H9 (cell line): ENCODE data around the gene TBC1D28. TPM values are rescaled to one million over a fixed set of nuclear protein-coding genes. Genes with fewer than 3 reads are reported as not detected.
"Not testable (repeated sequence)": the region's sequence is repeated elsewhere in the genome, so short reads cannot be mapped to it uniquely, and the experiment has no call there.

Source experiments
- DNase-seq: peaks from one replicate; pipeline ENCODE4 v3.0.0-alpha.2; 2017
- H2AFZ ChIP-seq: one replicate; pipeline ENCODE4 v1.6.1; 2013; ENCODE audit warnings: mild to moderate bottlenecking, low read length, control low read depth, moderate library complexity
- H2AK5ac ChIP-seq: 2 replicates; pipeline ENCODE4 v1.6.1; 2013; ENCODE audit warnings: low read length, control low read depth, mixed read lengths; ENCODE audit not compliant: insufficient read length
- H2BK120ac ChIP-seq: one replicate; pipeline ENCODE4 v1.6.1; 2013; ENCODE audit warnings: low read depth, mild to moderate bottlenecking, low read length, control low read depth, inconsistent platforms; ENCODE audit not compliant: poor library complexity, severe bottlenecking
- H2BK12ac ChIP-seq: 2 replicates; pipeline ENCODE4 v1.6.1; 2013; ENCODE audit warnings: low read length, control low read depth, mixed read lengths, low read depth; ENCODE audit not compliant: insufficient read length
- H2BK15ac ChIP-seq: 2 replicates; pipeline ENCODE4 v1.6.1; 2013; ENCODE audit warnings: low read depth, low read length, control low read depth
- H2BK20ac ChIP-seq: one replicate; pipeline ENCODE4 v1.6.1; 2013; ENCODE audit warnings: low read depth, mild to moderate bottlenecking, low read length, control low read depth, inconsistent platforms; ENCODE audit not compliant: poor library complexity, severe bottlenecking
- H2BK5ac ChIP-seq: 2 replicates; pipeline ENCODE4 v1.6.1; 2013; ENCODE audit warnings: low read length, control low read depth, mixed read lengths; ENCODE audit not compliant: insufficient read length
- H3K14ac ChIP-seq: 2 replicates; pipeline ENCODE4 v1.6.1; 2013; ENCODE audit warnings: low read length, control low read depth; ENCODE audit not compliant: insufficient read depth
- H3K18ac ChIP-seq: 2 replicates; pipeline ENCODE4 v1.6.1; 2013; ENCODE audit warnings: low read depth, mild to moderate bottlenecking, mixed read lengths, low read length, control low read depth; ENCODE audit not compliant: insufficient read length
- H3K23ac ChIP-seq: 2 replicates; pipeline ENCODE4 v1.6.1; 2013; ENCODE audit warnings: low read length, control low read depth, mixed read lengths, low read depth; ENCODE audit not compliant: insufficient read length
- H3K23me2 ChIP-seq: 2 replicates; pipeline ENCODE4 v1.6.1; 2013; ENCODE audit warnings: low read depth, mild to moderate bottlenecking, mixed read lengths, low read length, control low read depth; ENCODE audit not compliant: insufficient read length, poor library complexity, severe bottlenecking
- H3K27ac ChIP-seq: 2 replicates; pipeline ENCODE4 v1.5.1; 2013; ENCODE audit warnings: low read length, control low read depth, mixed read lengths, low read depth; ENCODE audit not compliant: insufficient read length
- H3K27me3 ChIP-seq: 2 replicates; pipeline ENCODE4 v1.6.1; 2013; ENCODE audit warnings: low read length, control low read depth, inconsistent platforms; ENCODE audit not compliant: insufficient read depth
- H3K4ac ChIP-seq: 2 replicates; pipeline ENCODE4 v1.6.1; 2013; ENCODE audit warnings: low read depth, mild to moderate bottlenecking, control low read depth, inconsistent platforms, low read length, moderate library complexity
- H3K4me1 ChIP-seq: 2 replicates; pipeline ENCODE4 v1.6.1; 2013; ENCODE audit warnings: low read length, control low read depth, inconsistent platforms; ENCODE audit not compliant: insufficient read depth
- H3K4me2 ChIP-seq: 2 replicates; pipeline ENCODE4 v1.6.1; 2013; ENCODE audit warnings: low read length, control low read depth, mixed read lengths; ENCODE audit not compliant: insufficient read length, insufficient read depth
- H3K56ac ChIP-seq: 2 replicates; pipeline ENCODE4 v1.6.1; 2013; ENCODE audit warnings: low read depth, mild to moderate bottlenecking, mixed read lengths, low read length, control low read depth; ENCODE audit not compliant: insufficient read length
- H3K79me1 ChIP-seq: 2 replicates; pipeline ENCODE4 v1.6.1; 2013; ENCODE audit warnings: low read depth, mild to moderate bottlenecking, moderate library complexity, low read length, control low read depth, inconsistent platforms; ENCODE audit not compliant: insufficient read depth, poor library complexity, severe bottlenecking
- H3K79me2 ChIP-seq: 2 replicates; pipeline ENCODE4 v1.6.1; 2013; ENCODE audit warnings: low read length, control low read depth, inconsistent platforms; ENCODE audit not compliant: insufficient read depth
- H3K9ac ChIP-seq: 2 replicates; pipeline ENCODE4 v1.6.1; 2013; ENCODE audit warnings: low read length, control low read depth, mixed read lengths; ENCODE audit not compliant: insufficient read length; ENCODE audit errors: extremely low read depth
- H3K9me3 ChIP-seq: one replicate; pipeline ENCODE4 v1.6.1; 2013; ENCODE audit warnings: low read depth, low read length, inconsistent platforms; ENCODE audit not compliant: control insufficient read depth
- H3T11ph ChIP-seq: one replicate; pipeline ENCODE4 v1.6.1; 2013; ENCODE audit warnings: mild to moderate bottlenecking, low read length, control low read depth, inconsistent platforms
- H4K20me1 ChIP-seq: one replicate; pipeline ENCODE4 v1.6.1; 2013; ENCODE audit not compliant: control insufficient read depth, insufficient read length, insufficient read depth
- H4K5ac ChIP-seq: 2 replicates; pipeline ENCODE4 v1.6.1; 2013; ENCODE audit warnings: low read depth, mild to moderate bottlenecking, mixed read lengths, low read length, control low read depth; ENCODE audit not compliant: insufficient read length
- H4K8ac ChIP-seq: replicated peaks from 2 replicates; pipeline ENCODE4 v1.6.1; 2013; ENCODE audit warnings: low read length, control low read depth, mixed read lengths, low read depth; ENCODE audit not compliant: insufficient read length
- H4K91ac ChIP-seq: 2 replicates; pipeline ENCODE4 v1.6.1; 2013; ENCODE audit warnings: low read depth, mild to moderate bottlenecking, moderate library complexity, mixed read lengths, low read length, control low read depth; ENCODE audit not compliant: insufficient read length
- H3K27ac Mint-ChIP-seq, 3 experiments: 2 replicates in 2 of 3; 3 replicates in 1 of 3; pipeline ENCODE4 v1.8.0; 2020 to 2021; ENCODE audit warnings: mixed read lengths in 3 of 3, mild to moderate bottlenecking in 1 of 3, moderate library complexity in 1 of 3
- H3K27me3 Mint-ChIP-seq: 2 replicates; pipeline ENCODE4 v1.8.0; 2021; ENCODE audit warnings: low read depth, mild to moderate bottlenecking, moderate library complexity, mixed read lengths
- H3K36me3 Mint-ChIP-seq, 3 experiments: 2 replicates in 2 of 3; 3 replicates in 1 of 3; pipeline ENCODE4 v1.8.0; 2020 to 2021; ENCODE audit warnings: low read depth in 3 of 3, mixed read lengths in 3 of 3; ENCODE audit not compliant: insufficient read depth in 1 of 3
- H3K4me1 Mint-ChIP-seq, 2 experiments: 2 replicates each; pipeline ENCODE4 v1.8.0; 2020; ENCODE audit warnings: mixed read lengths in 2 of 2
- H3K4me3 Mint-ChIP-seq, 2 experiments: 2 replicates in 1 of 2; 3 replicates in 1 of 2; pipeline ENCODE4 v1.8.0; 2020 to 2021; ENCODE audit warnings: mild to moderate bottlenecking in 2 of 2, mixed read lengths in 2 of 2, moderate library complexity in 1 of 2
- H3K9me3 Mint-ChIP-seq, 2 experiments: 2 replicates in 1 of 2; 3 replicates in 1 of 2; pipeline ENCODE4 v1.8.0; 2020; ENCODE audit warnings: mild to moderate bottlenecking in 2 of 2, mixed read lengths in 2 of 2, moderate library complexity in 1 of 2
- WGBS: extraction: QIAGEN DNeasy Blood & Tissue Kit; methylation state at CpG from one replicate; pipeline ENCODE4 v1.1.7; 2013; ENCODE audit warnings: missing lambda C conversion rate, low lambda C conversion rate, mixed read lengths; ENCODE audit not compliant: insufficient read length; ENCODE audit errors: extremely low coverage; 5-methylcytosine and 5-hydroxymethylcytosine counted together
- total RNA-seq: library from RNA; stranded (reverse); gene quantifications from 2 replicates; pipeline ENCODE4 v1.2.1, GENCODE V29; 2021

Gene TBC1D28
- total RNA-seq, 1 experiment from 2014 or later, result 0.24 TPM

GRCh38 chr17:18668625-18669024 lies 24.4 kb upstream of the TBC1D28 start:
- H4K8ac ChIP-seq, H3K14ac ChIP-seq, H3K27me3 Mint-ChIP-seq, H3T11ph ChIP-seq, H2AFZ ChIP-seq, H3K79me1 ChIP-seq, H4K91ac ChIP-seq, H2BK5ac ChIP-seq, H3K4me1 ChIP-seq, H2BK15ac ChIP-seq, H3K4ac ChIP-seq, H3K18ac ChIP-seq, H4K20me1 ChIP-seq, H2BK12ac ChIP-seq, H2BK20ac ChIP-seq, H4K5ac ChIP-seq, H3K4me1 Mint-ChIP-seq, H3K27ac Mint-ChIP-seq, H3K9me3 ChIP-seq, H3K79me2 ChIP-seq, H3K4me3 Mint-ChIP-seq, H3K23me2 ChIP-seq, H3K23ac ChIP-seq, H3K4me2 ChIP-seq, H3K27ac ChIP-seq, H3K56ac ChIP-seq, H3K9ac ChIP-seq, H3K27me3 ChIP-seq, DNase-seq, H2AK5ac ChIP-seq, H2BK120ac ChIP-seq: not testable (repeated sequence)
- WGBS, result no CpG with 5 or more reads among the region's 1 CpG
- H3K9me3 Mint-ChIP-seq, result peaks cover 43 to 50% of the 10 kb centered on the region in 2 experiments
- peaks cover 47 to 62% (median 59%) of the 10 kb centered on the region in 3 experiments for H3K36me3 Mint-ChIP-seq

GRCh38 chr17:18667535-18667934 lies 23.3 kb upstream of the TBC1D28 start:
- H4K8ac ChIP-seq, H3K4me3 Mint-ChIP-seq, H2AK5ac ChIP-seq, H3K27me3 ChIP-seq, H2BK120ac ChIP-seq, H3K18ac ChIP-seq, H3K23me2 ChIP-seq, H3T11ph ChIP-seq, H3K27me3 Mint-ChIP-seq, H3K23ac ChIP-seq, H3K14ac ChIP-seq, H4K91ac ChIP-seq, H3K4me1 ChIP-seq, H2BK15ac ChIP-seq, H3K4ac ChIP-seq, H4K5ac ChIP-seq, H2AFZ ChIP-seq, H3K27ac ChIP-seq, H2BK12ac ChIP-seq, H3K79me1 ChIP-seq, H3K4me1 Mint-ChIP-seq, H3K27ac Mint-ChIP-seq, DNase-seq, H3K56ac ChIP-seq, H4K20me1 ChIP-seq, H2BK20ac ChIP-seq, H3K79me2 ChIP-seq, H2BK5ac ChIP-seq, H3K4me2 ChIP-seq, H3K9ac ChIP-seq, H3K9me3 ChIP-seq: not testable (repeated sequence)
- peaks cover 51 to 55% of the 10 kb centered on the region in 2 experiments for H3K9me3 Mint-ChIP-seq
- WGBS, result no CpG with 5 or more reads among the region's 3 CpGs
- peaks cover 42 to 64% (median 52%) of the 10 kb centered on the region in 3 experiments for H3K36me3 Mint-ChIP-seq
